ENCODE measurements around the gene SULT1A1. TPM values are rescaled to one million over a fixed set of nuclear protein-coding genes. Genes with fewer than 3 reads are reported as not detected.

Gene SULT1A1
- total and polyA plus RNA-seq, 2 of the 13 experiments (the other 11 are each of a cell fraction or from before 2014, with no cell fraction given), result 114 to 147 TPM

DNA sequence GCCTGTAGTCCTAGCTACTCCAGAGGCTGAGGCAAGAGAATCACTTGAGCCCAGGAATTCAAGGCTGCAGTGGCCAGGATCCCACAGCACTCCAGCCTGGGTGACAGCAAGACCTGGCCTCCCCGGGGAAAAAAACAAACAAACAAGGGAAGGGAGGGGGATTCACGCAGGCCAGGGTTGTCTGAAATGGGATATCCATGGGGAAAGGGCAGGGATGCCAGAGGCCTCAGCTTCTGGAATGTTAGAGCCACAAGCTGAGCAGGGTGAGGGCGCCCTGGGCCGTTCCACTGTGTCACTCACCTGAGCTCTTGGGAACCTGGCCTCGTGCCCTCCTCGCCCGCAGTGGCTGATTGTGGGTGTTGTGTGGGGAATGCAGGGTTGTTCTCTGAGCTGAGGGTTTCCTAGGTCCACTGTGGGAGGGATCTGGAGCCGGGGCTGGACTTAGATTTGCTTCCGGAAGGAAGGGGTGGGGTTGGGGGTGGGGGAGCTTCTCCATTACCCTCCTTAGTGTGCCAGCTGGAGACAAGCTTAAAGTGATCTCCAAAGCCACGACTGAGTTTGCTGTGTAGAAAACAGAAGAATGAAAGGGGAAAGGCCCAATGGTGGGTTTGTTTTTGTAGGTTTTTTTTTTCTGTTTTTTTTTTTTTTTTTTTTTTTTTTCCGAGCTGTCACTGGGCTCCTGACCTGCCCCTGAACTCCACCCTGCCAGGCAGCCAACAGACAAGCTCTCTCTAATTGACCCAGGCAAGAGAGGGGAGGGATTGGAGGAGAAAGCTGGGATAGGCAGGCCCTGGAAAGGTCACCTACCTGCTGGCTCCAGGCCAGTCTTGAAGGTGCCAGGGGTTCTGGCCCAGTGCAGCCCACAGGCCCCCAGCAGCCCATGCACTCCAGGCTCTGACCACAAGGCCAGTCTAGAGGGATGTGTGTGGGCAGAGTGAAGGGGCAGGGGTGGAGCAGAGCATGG, at the start of gene SULT1A1 (continued):
- TF ChIP-seq, protein P1, sequence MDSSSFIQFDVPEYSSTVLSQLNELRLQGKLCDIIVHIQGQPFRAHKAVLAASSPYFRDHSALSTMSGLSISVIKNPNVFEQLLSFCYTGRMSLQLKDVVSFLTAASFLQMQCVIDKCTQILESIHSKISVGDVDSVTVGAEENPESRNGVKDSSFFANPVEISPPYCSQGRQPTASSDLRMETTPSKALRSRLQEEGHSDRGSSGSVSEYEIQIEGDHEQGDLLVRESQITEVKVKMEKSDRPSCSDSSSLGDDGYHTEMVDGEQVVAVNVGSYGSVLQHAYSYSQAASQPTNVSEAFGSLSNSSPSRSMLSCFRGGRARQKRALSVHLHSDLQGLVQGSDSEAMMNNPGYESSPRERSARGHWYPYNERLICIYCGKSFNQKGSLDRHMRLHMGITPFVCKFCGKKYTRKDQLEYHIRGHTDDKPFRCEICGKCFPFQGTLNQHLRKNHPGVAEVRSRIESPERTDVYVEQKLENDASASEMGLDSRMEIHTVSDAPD (CRISPR knock-in tag; IDR thresholded peaks at IDR 0.05), result no peak
- TF ChIP-seq HNRNPLL (IDR thresholded peaks at IDR 0.05; ENCODE audit: low read depth, low read length, poor library complexity, severe bottlenecking), result no peak
- no peak for TF ChIP-seq CSRNP1 (CRISPR knock-in tag; IDR thresholded peaks at IDR 0.05)
- TF ChIP-seq BHLHE40 (IDR thresholded peaks at IDR 0.05; ENCODE audit: low read length), result no peak; the same call in 1 of the 2 replicates
- TF ChIP-seq, protein P2, sequence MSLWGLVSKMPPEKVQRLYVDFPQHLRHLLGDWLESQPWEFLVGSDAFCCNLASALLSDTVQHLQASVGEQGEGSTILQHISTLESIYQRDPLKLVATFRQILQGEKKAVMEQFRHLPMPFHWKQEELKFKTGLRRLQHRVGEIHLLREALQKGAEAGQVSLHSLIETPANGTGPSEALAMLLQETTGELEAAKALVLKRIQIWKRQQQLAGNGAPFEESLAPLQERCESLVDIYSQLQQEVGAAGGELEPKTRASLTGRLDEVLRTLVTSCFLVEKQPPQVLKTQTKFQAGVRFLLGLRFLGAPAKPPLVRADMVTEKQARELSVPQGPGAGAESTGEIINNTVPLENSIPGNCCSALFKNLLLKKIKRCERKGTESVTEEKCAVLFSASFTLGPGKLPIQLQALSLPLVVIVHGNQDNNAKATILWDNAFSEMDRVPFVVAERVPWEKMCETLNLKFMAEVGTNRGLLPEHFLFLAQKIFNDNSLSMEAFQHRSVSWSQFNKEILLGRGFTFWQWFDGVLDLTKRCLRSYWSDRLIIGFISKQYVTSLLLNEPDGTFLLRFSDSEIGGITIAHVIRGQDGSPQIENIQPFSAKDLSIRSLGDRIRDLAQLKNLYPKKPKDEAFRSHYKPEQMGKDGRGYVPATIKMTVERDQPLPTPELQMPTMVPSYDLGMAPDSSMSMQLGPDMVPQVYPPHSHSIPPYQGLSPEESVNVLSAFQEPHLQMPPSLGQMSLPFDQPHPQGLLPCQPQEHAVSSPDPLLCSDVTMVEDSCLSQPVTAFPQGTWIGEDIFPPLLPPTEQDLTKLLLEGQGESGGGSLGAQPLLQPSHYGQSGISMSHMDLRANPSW (CRISPR knock-in tag; IDR thresholded peaks at IDR 0.05; ENCODE audit: borderline replicate concordance), result no peak
- TF ChIP-seq GATA4 (IDR thresholded peaks at IDR 0.05; ENCODE audit: borderline replicate concordance, low read depth), result peak; percentile 80; the same call in 1 of the 2 replicates
- TF ChIP-seq SMAD1 (CRISPR knock-in tag; IDR thresholded peaks at IDR 0.05; ENCODE audit: borderline replicate concordance, low read depth), result 0 out of 2 replicates have a peak, but pooled peaks have one; percentile 64
- TF ChIP-seq, protein P3, sequence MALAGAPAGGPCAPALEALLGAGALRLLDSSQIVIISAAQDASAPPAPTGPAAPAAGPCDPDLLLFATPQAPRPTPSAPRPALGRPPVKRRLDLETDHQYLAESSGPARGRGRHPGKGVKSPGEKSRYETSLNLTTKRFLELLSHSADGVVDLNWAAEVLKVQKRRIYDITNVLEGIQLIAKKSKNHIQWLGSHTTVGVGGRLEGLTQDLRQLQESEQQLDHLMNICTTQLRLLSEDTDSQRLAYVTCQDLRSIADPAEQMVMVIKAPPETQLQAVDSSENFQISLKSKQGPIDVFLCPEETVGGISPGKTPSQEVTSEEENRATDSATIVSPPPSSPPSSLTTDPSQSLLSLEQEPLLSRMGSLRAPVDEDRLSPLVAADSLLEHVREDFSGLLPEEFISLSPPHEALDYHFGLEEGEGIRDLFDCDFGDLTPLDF (CRISPR knock-in tag; IDR thresholded peaks at IDR 0.05), result no peak
- TF ChIP-seq ZNF180 (CRISPR knock-in tag; IDR thresholded peaks at IDR 0.05; ENCODE audit: borderline replicate concordance, low read depth), result no peak
- no peak for TF ChIP-seq ZNF484 (CRISPR knock-in tag; IDR thresholded peaks at IDR 0.05; ENCODE audit: borderline replicate concordance, low read depth)
- no peak for TF ChIP-seq ZNF276 (CRISPR knock-in tag; IDR thresholded peaks at IDR 0.05; ENCODE audit: low read depth)
- TF ChIP-seq ZNF75D (CRISPR knock-in tag; IDR thresholded peaks at IDR 0.05; ENCODE audit: borderline replicate concordance), result no peak
- TF ChIP-seq NFYB (CRISPR knock-in tag; IDR thresholded peaks at IDR 0.05), result peak; percentile 71
- TF ChIP-seq, protein P4, sequence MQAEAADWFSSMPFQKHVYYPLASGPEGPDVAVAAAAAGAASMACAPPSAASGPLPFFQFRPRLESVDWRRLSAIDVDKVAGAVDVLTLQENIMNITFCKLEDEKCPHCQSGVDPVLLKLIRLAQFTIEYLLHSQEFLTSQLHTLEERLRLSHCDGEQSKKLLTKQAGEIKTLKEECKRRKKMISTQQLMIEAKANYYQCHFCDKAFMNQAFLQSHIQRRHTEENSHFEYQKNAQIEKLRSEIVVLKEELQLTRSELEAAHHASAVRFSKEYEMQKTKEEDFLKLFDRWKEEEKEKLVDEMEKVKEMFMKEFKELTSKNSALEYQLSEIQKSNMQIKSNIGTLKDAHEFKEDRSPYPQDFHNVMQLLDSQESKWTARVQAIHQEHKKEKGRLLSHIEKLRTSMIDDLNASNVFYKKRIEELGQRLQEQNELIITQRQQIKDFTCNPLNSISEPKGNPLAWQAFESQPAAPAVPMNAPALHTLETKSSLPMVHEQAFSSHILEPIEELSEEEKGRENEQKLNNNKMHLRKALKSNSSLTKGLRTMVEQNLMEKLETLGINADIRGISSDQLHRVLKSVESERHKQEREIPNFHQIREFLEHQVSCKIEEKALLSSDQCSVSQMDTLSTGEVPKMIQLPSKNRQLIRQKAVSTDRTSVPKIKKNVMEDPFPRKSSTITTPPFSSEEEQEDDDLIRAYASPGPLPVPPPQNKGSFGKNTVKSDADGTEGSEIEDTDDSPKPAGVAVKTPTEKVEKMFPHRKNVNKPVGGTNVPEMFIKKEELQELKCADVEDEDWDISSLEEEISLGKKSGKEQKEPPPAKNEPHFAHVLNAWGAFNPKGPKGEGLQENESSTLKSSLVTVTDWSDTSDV (CRISPR knock-in tag; IDR thresholded peaks at IDR 0.05), result no peak; the same call in 1 of the 2 replicates
- TF ChIP-seq KLF12 (CRISPR knock-in tag; IDR thresholded peaks at IDR 0.05; ENCODE audit: borderline replicate concordance), result no peak
